Measurements from ENCODE around the gene SLC25A51. TPM values are rescaled to one million over a fixed set of nuclear protein-coding genes. Genes with fewer than 3 reads are reported as not detected.

The SLC25A51 gene
- total RNA-seq, 2 donors from 2014 or later, result 20.2 to 21.6 TPM

GRCh38 chr9:37917801-37918664 is 14.1 kb upstream of the SLC25A51 start:
- no peak for TF ChIP-seq POLR2A (IDR thresholded peaks at IDR 0.05)
- no peak for TF ChIP-seq CTCF (IDR thresholded peaks at IDR 0.05)
- no peak for TF ChIP-seq POLR2AphosphoS5 (IDR thresholded peaks at IDR 0.05)
- Histone ChIP-seq H3K4me1 (replicated peaks) (peaks cover 5% of the 10 kb centered on the region), H3K4me3 (no peak overlapping the region), H3K9me3 (no peaks in the 10 kb centered on the region), H3K27ac (peak overlapping the region in 1 of 2 donors; percentile 36), H3K36me3 (no peaks in the 10 kb centered on the region), H3K27me3 (replicated peaks; ENCODE audit: insufficient read depth) (no peaks in the 10 kb centered on the region)
- no peak for DNase-seq (ENCODE audit: low spot score)
- 72% methylated on average over 21 of the region's 21 CpGs for WGBS
- intact Hi-C loops (cut with DNase I), result loop anchor here (2.0 to 10.0 kb wide), 3 partner anchors 149 to 443 kb away; partner anchors contain the start of gene SHB

GRCh38 chr9:37917313-37917731 is 13.4 kb upstream of the SLC25A51 start:
- 52% methylated on average over 8 of the region's 8 CpGs for WGBS

GRCh38 chr9:37916471-37917312 is 12.8 kb upstream of the SLC25A51 start:
- no peak for DNase-seq (ENCODE audit: low spot score)
- intact Hi-C loops (cut with DNase I), result loop anchor here (2.0 to 10.0 kb wide), 3 partner anchors 151 to 444 kb away; partner anchors contain the start of gene SHB

More at GRCh38 chr9:37917313-37917731, 13.4 kb upstream of the SLC25A51 start:
- H3K9me3 ChIP-seq, result no peaks in the 10 kb centered on the region
- H3K27me3 ChIP-seq (replicated peaks; ENCODE audit: insufficient read depth), result no peaks in the 10 kb centered on the region
- peaks cover 2% of the 10 kb centered on the region for H3K4me1 ChIP-seq (replicated peaks)
- DNase-seq (ENCODE audit: low spot score), result no peak
- TF ChIP-seq POLR2A (IDR thresholded peaks at IDR 0.05), result no peak
- TF ChIP-seq POLR2AphosphoS5 (IDR thresholded peaks at IDR 0.05), result no peak
- no peak for TF ChIP-seq CTCF (IDR thresholded peaks at IDR 0.05)
- H3K27ac ChIP-seq, result peak overlapping the region in 1 of 2 donors; percentile 36
- H3K36me3 ChIP-seq, result no peaks in the 10 kb centered on the region
- intact Hi-C loops (cut with DNase I), result loop anchor here (2.0 to 10.0 kb wide), 3 partner anchors 150 to 443 kb away; partner anchors contain the start of gene SHB
- no peak overlapping the region for H3K4me3 ChIP-seq

GRCh38 chr9:37915911-37916470 is 12.1 kb upstream of the SLC25A51 start:
- no peaks in the 10 kb centered on the region for H3K36me3 ChIP-seq
- peaks cover 2% of the 10 kb centered on the region for H3K4me1 ChIP-seq (replicated peaks)
- H3K27ac ChIP-seq, result peak overlapping the region; percentile 6 to 12
- no peaks in the 10 kb centered on the region for H3K27me3 ChIP-seq (replicated peaks; ENCODE audit: insufficient read depth)
- no peak overlapping the region for H3K4me3 ChIP-seq
- no peaks in the 10 kb centered on the region for H3K9me3 ChIP-seq
- intact Hi-C loops (cut with DNase I), result loop anchor here (2.0 to 10.0 kb wide), 3 partner anchors 151 to 445 kb away; partner anchors contain the start of gene SHB
- no peak for TF ChIP-seq POLR2AphosphoS5 (IDR thresholded peaks at IDR 0.05)
- TF ChIP-seq CTCF (IDR thresholded peaks at IDR 0.05), result no peak
- no peak for TF ChIP-seq POLR2A (IDR thresholded peaks at IDR 0.05)
- no peak for DNase-seq (ENCODE audit: low spot score)
- 85% methylated on average over 14 of the region's 14 CpGs for WGBS

More at GRCh38 chr9:37916471-37917312, 12.8 kb upstream of the SLC25A51 start:
- Histone ChIP-seq H3K9me3 (no peaks in the 10 kb centered on the region), H3K27ac (peak overlapping the region; percentile 12 to 36), H3K4me3 (no peak overlapping the region), H3K36me3 (no peaks in the 10 kb centered on the region), H3K4me1 (replicated peaks) (peaks cover 2% of the 10 kb centered on the region), H3K27me3 (replicated peaks; ENCODE audit: insufficient read depth) (no peaks in the 10 kb centered on the region)
- TF ChIP-seq POLR2AphosphoS5 (IDR thresholded peaks at IDR 0.05), result no peak
- TF ChIP-seq CTCF (IDR thresholded peaks at IDR 0.05), result no peak
- TF ChIP-seq POLR2A (IDR thresholded peaks at IDR 0.05), result no peak
- 62% methylated on average over 18 of the region's 18 CpGs for WGBS

All from prostate gland (tissue), 2 donors.